ENCODE results near the gene PPP2CA. TPM values are rescaled to one million over a fixed set of nuclear protein-coding genes. Genes with fewer than 3 reads are reported as not detected.
A peak's percentile ranks its signal among the peaks of the same experiment; 100 is the strongest.

PPP2CA gene
- total RNA-seq: 100 to 1,000 TPM; 110 to 271 (median 191) TPM

- TF ChIP-seq EP300 (IDR thresholded peaks at IDR 0.05) (no peak), CTCF (IDR thresholded peaks at IDR 0.05) (no peak), POLR2AphosphoS5 (IDR thresholded peaks at IDR 0.05) (peak in 1 of 3 donors; percentile 44), POLR2A (IDR thresholded peaks at IDR 0.05) (peak in 1 of 2 donors; percentile 85)
- H3K4me1 ChIP-seq: peaks cover 50% of the 10 kb centered on the region
Measured at GRCh38 chr5:134225780-134226440, at the start of gene PPP2CA. Gene PPP2CA, minus strand, starts transcription at chr5:134226073. Its CDS starts 212 bp downstream, at chr5:134225861.

GRCh38 chr5:134273642-134274395 is 47.9 kb upstream of the PPP2CA start:
- TF ChIP-seq EP300 (IDR thresholded peaks at IDR 0.05) (no peak), POLR2AphosphoS5 (IDR thresholded peaks at IDR 0.05) (no peak), POLR2A (IDR thresholded peaks at IDR 0.05) (no peak), CTCF (IDR thresholded peaks at IDR 0.05) (no peak)
- Histone ChIP-seq H3K36me3 (no peaks in the 10 kb centered on the region), H3K4me3 (no peak overlapping the region), H3K4me1 (no peaks in the 10 kb centered on the region), H3K9me3 (no peaks in the 10 kb centered on the region), H3K27me3 (no peaks in the 10 kb centered on the region), H3K27ac (no peak overlapping the region)
- no peak for DNase-seq (ENCODE audit: low spot score in 2 of 2)
- 86% methylated on average over 3 of the region's 3 CpGs for whole genome bisulfite sequencing

More at GRCh38 chr5:134225780-134226440, at the start of gene PPP2CA:
- peak within 1 kb of the TSS; percentile 97 for H3K27ac ChIP-seq
- H3K27me3 ChIP-seq: no peaks in the 10 kb centered on the region
- H3K4me3 ChIP-seq: peak within 1 kb of the TSS; percentile 78
- peak; percentile 99 to 100 for DNase-seq (ENCODE audit: low spot score in 2 of 2)
- WGBS: 0% methylated on average over 19 of the region's 73 CpGs
- no peaks in the 10 kb centered on the region for H3K9me3 ChIP-seq
- H3K36me3 ChIP-seq: peaks cover 3% of the 10 kb centered on the region

- Histone ChIP-seq H3K27ac (no peak overlapping the region), H3K9me3 (no peaks in the 10 kb centered on the region), H3K36me3 (no peaks in the 10 kb centered on the region), H3K4me3 (no peak overlapping the region), H3K27me3 (no peaks in the 10 kb centered on the region), H3K4me1 (no peaks in the 10 kb centered on the region)
- WGBS: 93% methylated on average over 1 of the region's 1 CpG
- no peak for TF ChIP-seq CTCF (IDR thresholded peaks at IDR 0.05)
- no peak for TF ChIP-seq POLR2A (IDR thresholded peaks at IDR 0.05)
- TF ChIP-seq EP300 (IDR thresholded peaks at IDR 0.05): no peak
- no peak for TF ChIP-seq POLR2AphosphoS5 (IDR thresholded peaks at IDR 0.05)
- DNase-seq (ENCODE audit: low spot score in 2 of 2): no peak
Measured at GRCh38 chr5:134271059-134271458, 45.2 kb upstream of the PPP2CA start.

GRCh38 chr5:134268919-134269318 is 43.0 kb upstream of the PPP2CA start:
- 94% methylated on average over 4 of the region's 4 CpGs for WGBS
- DNase-seq (ENCODE audit: low spot score in 2 of 2): no peak
- Histone ChIP-seq H3K9me3 (no peaks in the 10 kb centered on the region), H3K4me1 (no peaks in the 10 kb centered on the region), H3K4me3 (no peak overlapping the region), H3K36me3 (no peaks in the 10 kb centered on the region), H3K27me3 (no peaks in the 10 kb centered on the region), H3K27ac (no peak overlapping the region)
- TF ChIP-seq POLR2AphosphoS5 (IDR thresholded peaks at IDR 0.05): no peak
- TF ChIP-seq CTCF (IDR thresholded peaks at IDR 0.05): no peak
- TF ChIP-seq POLR2A (IDR thresholded peaks at IDR 0.05): no peak
- no peak for TF ChIP-seq EP300 (IDR thresholded peaks at IDR 0.05)

- no peaks in the 10 kb centered on the region for H3K36me3 ChIP-seq
- no peak for TF ChIP-seq EP300 (IDR thresholded peaks at IDR 0.05)
- TF ChIP-seq POLR2A (IDR thresholded peaks at IDR 0.05): no peak
- TF ChIP-seq POLR2AphosphoS5 (IDR thresholded peaks at IDR 0.05): no peak
- no peak for TF ChIP-seq CTCF (IDR thresholded peaks at IDR 0.05)
- no peaks in the 10 kb centered on the region for H3K27me3 ChIP-seq
- no peak overlapping the region for H3K4me3 ChIP-seq
- no peaks in the 10 kb centered on the region for H3K4me1 ChIP-seq
- no peak overlapping the region for H3K27ac ChIP-seq
- no peak for DNase-seq (ENCODE audit: low spot score in 2 of 2)
- WGBS: 80% methylated on average over 3 of the region's 3 CpGs
- H3K9me3 ChIP-seq: no peaks in the 10 kb centered on the region
Measured at GRCh38 chr5:134268019-134268601, 42.2 kb upstream of the PPP2CA start.

All from suprapubic skin (tissue), 4 donors.